Large intestine (tissue), 3 donors: Measurements from ENCODE around the gene JMJD8. TPM values are rescaled to one million over a fixed set of nuclear protein-coding genes. Genes with fewer than 3 reads are reported as not detected.
A peak's percentile ranks its signal among the peaks of the same experiment; 100 is the strongest.

Source experiments
- DNase-seq, 2 donors: peaks; one replicate each; pipeline versions ENCODE4 v3.0.0 to v3.0.0-alpha.2; 2013
- H3K27ac ChIP-seq: one replicate; pipeline ENCODE4 v1.5.1; 2013; ENCODE audit warnings: low read length
- H3K27me3 ChIP-seq: 2 replicates; pipeline ENCODE4 v1.6.1; 2013; ENCODE audit warnings: low read length; ENCODE audit not compliant: control insufficient read depth, insufficient read depth
- H3K36me3 ChIP-seq: 2 replicates; pipeline ENCODE4 v1.6.1; 2013; ENCODE audit warnings: low read length; ENCODE audit not compliant: control insufficient read depth, insufficient read depth
- H3K4me1 ChIP-seq: one replicate; pipeline ENCODE4 v1.6.1; 2013; ENCODE audit warnings: low read length; ENCODE audit not compliant: control insufficient read depth, insufficient read depth
- H3K4me3 ChIP-seq: one replicate; pipeline ENCODE4 v1.5.1; 2013; ENCODE audit warnings: low read length
- H3K9me3 ChIP-seq: one replicate; pipeline ENCODE4 v1.6.1; 2013; ENCODE audit warnings: mild to moderate bottlenecking, low read depth, low read length, moderate library complexity; ENCODE audit not compliant: control insufficient read depth
- WGBS: methylation state at CpG from one replicate; pipeline ENCODE4 v1.1.5; 2013; ENCODE audit warnings: low lambda C conversion rate; ENCODE audit not compliant: insufficient coverage; 5-methylcytosine and 5-hydroxymethylcytosine counted together
- polyA plus RNA-seq: library from polyadenylated mRNA; unstranded; fragments of 120-200 nt; gene quantifications from one replicate; pipeline ENCODE4 v1.2.1, GENCODE V29; 2013

JMJD8 gene
- polyA plus RNA-seq, 1 donor = 38.9 TPM

- DNase-seq = peak; percentile 75 to 87
- Histone ChIP-seq H3K9me3 (peaks cover 6% of the 10 kb centered on the region), H3K4me1 (peaks cover 51% of the 10 kb centered on the region), H3K36me3 (peaks cover 19% of the 10 kb centered on the region), H3K27ac (peak within 1 kb of the TSS; percentile 96), H3K27me3 (peaks cover 4% of the 10 kb centered on the region), H3K4me3 (peak within 1 kb of the TSS; percentile 82)
- no CpG with 5 or more reads among the region's 91 CpGs for WGBS
Measured at GRCh38 chr16:679814-680624, 4.1 kb downstream of the JMJD8 start, which contains the start of gene STUB1. Gene STUB1 (plus strand): TSS chr16:680410. CDS start chr16:680526, 116 bp downstream.

- WGBS = no CpG with 5 or more reads among the region's 52 CpGs
- Histone ChIP-seq H3K9me3 (peaks cover 3% of the 10 kb centered on the region), H3K27ac (peak overlapping the region; percentile 91), H3K27me3 (peaks cover 4% of the 10 kb centered on the region), H3K4me3 (peak overlapping the region; percentile 48), H3K36me3 (peaks cover 19% of the 10 kb centered on the region), H3K4me1 (peaks cover 57% of the 10 kb centered on the region)
- DNase-seq = peak; percentile 68 to 82
Measured at GRCh38 chr16:678858-679813, 5.0 kb downstream of the JMJD8 start.

- no CpG with 5 or more reads among the region's 21 CpGs for WGBS
- H3K9me3 ChIP-seq = peaks cover 3% of the 10 kb centered on the region
- DNase-seq = no peak
- H3K4me3 ChIP-seq = no peak overlapping the region
- peaks cover 53% of the 10 kb centered on the region for H3K4me1 ChIP-seq
- H3K27ac ChIP-seq = no peak overlapping the region
- H3K36me3 ChIP-seq = peaks cover 25% of the 10 kb centered on the region
- H3K27me3 ChIP-seq = peaks cover 4% of the 10 kb centered on the region
Measured at GRCh38 chr16:678209-678857, 5.8 kb downstream of the JMJD8 start.

- H3K27ac ChIP-seq = no peak overlapping the region
- H3K9me3 ChIP-seq = peaks cover 3% of the 10 kb centered on the region
- no peak for DNase-seq
- no CpG with 5 or more reads among the region's 57 CpGs for WGBS
- H3K4me3 ChIP-seq = no peak overlapping the region
- H3K27me3 ChIP-seq = peaks cover 4% of the 10 kb centered on the region
- peaks cover 45% of the 10 kb centered on the region for H3K4me1 ChIP-seq
- H3K36me3 ChIP-seq = peaks cover 23% of the 10 kb centered on the region
Measured at GRCh38 chr16:677316-678190, 6.6 kb downstream of the JMJD8 start.

GRCh38 chr16:676913-677312 is 7.2 kb downstream of the JMJD8 start:
- no CpG with 5 or more reads among the region's 23 CpGs for WGBS
- peaks cover 3% of the 10 kb centered on the region for H3K9me3 ChIP-seq
- peaks cover 4% of the 10 kb centered on the region for H3K27me3 ChIP-seq
- no peak overlapping the region for H3K27ac ChIP-seq
- H3K36me3 ChIP-seq = peaks cover 23% of the 10 kb centered on the region
- H3K4me3 ChIP-seq = no peak overlapping the region
- peaks cover 40% of the 10 kb centered on the region for H3K4me1 ChIP-seq
- DNase-seq = peak; percentile 69 to 82

GRCh38 chr16:676565-676902 is 7.6 kb downstream of the JMJD8 start:
- DNase-seq = no peak
- Histone ChIP-seq H3K4me3 (no peak overlapping the region), H3K36me3 (peaks cover 22% of the 10 kb centered on the region), H3K27ac (no peak overlapping the region), H3K27me3 (peaks cover 4% of the 10 kb centered on the region), H3K4me1 (peaks cover 37% of the 10 kb centered on the region), H3K9me3 (peaks cover 3% of the 10 kb centered on the region)
- no CpG with 5 or more reads among the region's 21 CpGs for WGBS

- peaks cover 4% of the 10 kb centered on the region for H3K27me3 ChIP-seq
- H3K9me3 ChIP-seq = peaks cover 3% of the 10 kb centered on the region
- H3K4me3 ChIP-seq = peak overlapping the region; percentile 43
- no peak overlapping the region for H3K27ac ChIP-seq
- peak in 1 of 2 donors; percentile 64 for DNase-seq
- peaks cover 28% of the 10 kb centered on the region for H3K36me3 ChIP-seq
- peaks cover 32% of the 10 kb centered on the region for H3K4me1 ChIP-seq
- no CpG with 5 or more reads among the region's 25 CpGs for WGBS
Measured at GRCh38 chr16:675884-676564, 8.1 kb downstream of the JMJD8 start.

- no CpG with 5 or more reads among the region's 73 CpGs for WGBS
- Histone ChIP-seq H3K27ac (no peak within 1 kb of the TSS), H3K27me3 (peaks cover 4% of the 10 kb centered on the region), H3K36me3 (peaks cover 36% of the 10 kb centered on the region), H3K9me3 (peaks cover 5% of the 10 kb centered on the region), H3K4me3 (peak within 1 kb of the TSS; percentile 43), H3K4me1 (peaks cover 30% of the 10 kb centered on the region)
- DNase-seq = peak in 1 of 2 donors; percentile 46
Measured at GRCh38 chr16:674968-675883, 8.9 kb downstream of the JMJD8 start, which contains the start of gene RHBDL1. Gene RHBDL1 (plus strand): TSS chr16:675671. CDS start chr16:675791, 120 bp downstream.
